HepG2 (cell line): ENCODE data around the gene TMC2. TPM values are rescaled to one million over a fixed set of nuclear protein-coding genes. Genes with fewer than 3 reads are reported as not detected.

Experiments used
- FOXM1 ChIP-seq: sonication (generic); formaldehyde crosslinking; IDR thresholded peaks from 2 replicates; pipeline ENCODE4 v1.5.0; 2020; ENCODE audit warnings: missing genetic modification reagents
- FOXP1 ChIP-seq, 2 experiments: fragments of 450-650 bp in 1 of 2; IDR thresholded peaks; 2 replicates each; pipeline ENCODE4 v1.6.1; 2017 to 2018; ENCODE audit warnings: antibody characterized with exemption in 1 of 2
- HMGA1 ChIP-seq: sonication (generic); formaldehyde crosslinking; conservative IDR thresholded peaks from 2 replicates; pipeline ENCODE4 v1.4.0; 2020; ENCODE audit warnings: missing genetic modification reagents
- HOMEZ ChIP-seq: IDR thresholded peaks from 2 replicates; pipeline ENCODE4 v1.6.1; 2016; ENCODE audit warnings: low read depth
- HOXA9 ChIP-seq: sonication (generic); formaldehyde crosslinking; IDR thresholded peaks from 2 replicates; pipeline ENCODE4 v1.8.1; 2022; ENCODE audit warnings: missing genetic modification reagents, mild to moderate bottlenecking, moderate library complexity, borderline replicate concordance
- IRX3 ChIP-seq: sonication (generic); formaldehyde crosslinking; IDR thresholded peaks from 2 replicates; pipeline ENCODE4 v1.8.1; 2023; ENCODE audit warnings: mild to moderate bottlenecking, low read depth, missing genetic modification reagents, borderline replicate concordance
- JUND ChIP-seq: sonication (generic); formaldehyde crosslinking; IDR thresholded peaks from 2 replicates; pipeline ENCODE4 v1.8.0; 2022; ENCODE audit warnings: mild to moderate bottlenecking, missing genetic modification reagents
- MAF1 ChIP-seq: sonication (generic); formaldehyde crosslinking; IDR thresholded peaks from 2 replicates; pipeline ENCODE4 v1.5.0; 2020; ENCODE audit warnings: missing genetic modification reagents, borderline replicate concordance
- MAFF ChIP-seq: IDR thresholded peaks from 2 replicates; pipeline ENCODE4 v1.6.1; 2011; ENCODE audit warnings: low read depth, low read length, improper control_type of control experiment
- MAFK ChIP-seq, 2 experiments: IDR thresholded peaks in 1 of 2; conservative IDR thresholded peaks in 1 of 2; 2 replicates each; pipeline ENCODE4 v1.6.1; 2011; ENCODE audit warnings: improper control_type of control experiment in 2 of 2, low read length in 2 of 2
- MYC ChIP-seq: sonication (generic); formaldehyde crosslinking; IDR thresholded peaks from 2 replicates; pipeline ENCODE4 v1.9.0; 2021; ENCODE audit warnings: missing genetic modification reagents, borderline replicate concordance
- RFX1 ChIP-seq: fragments of 450-650 bp; IDR thresholded peaks from 2 replicates; pipeline ENCODE4 v1.6.1; 2017
- RNF2 ChIP-seq: fragments of 450-650 bp; conservative IDR thresholded peaks from 2 replicates; pipeline ENCODE4 v1.6.1; 2016; ENCODE audit warnings: low read depth
- SSRP1 ChIP-seq: IDR thresholded peaks from 2 replicates; pipeline ENCODE4 v1.6.1; 2016; ENCODE audit warnings: control low read depth
- ZBTB21 ChIP-seq: sonication (generic); formaldehyde crosslinking; IDR thresholded peaks from 2 replicates; pipeline ENCODE4 v1.4.0; 2020; ENCODE audit warnings: missing genetic modification reagents
- ZFAT ChIP-seq: sonication (generic); formaldehyde crosslinking; conservative IDR thresholded peaks from 2 replicates; pipeline ENCODE4 v1.8.1; 2023; ENCODE audit warnings: missing genetic modification reagents, inconsistent platforms
- ZNF326 ChIP-seq: sonication (generic); formaldehyde crosslinking; IDR thresholded peaks from 2 replicates; pipeline ENCODE4 v1.4.0; 2020; ENCODE audit warnings: missing genetic modification reagents, borderline replicate concordance
- ZNF44 ChIP-seq: sonication (generic); formaldehyde crosslinking; IDR thresholded peaks from 2 replicates; pipeline ENCODE4 v1.5.1; 2020; ENCODE audit warnings: mild to moderate bottlenecking, missing genetic modification reagents
- ZNF496 ChIP-seq: sonication (generic); formaldehyde crosslinking; IDR thresholded peaks from 2 replicates; pipeline ENCODE4 v1.8.1; 2023; ENCODE audit warnings: mild to moderate bottlenecking, moderate library complexity, missing genetic modification reagents; ENCODE audit not compliant: insufficient replicate concordance
- ZNF749 ChIP-seq: sonication (generic); formaldehyde crosslinking; IDR thresholded peaks from 2 replicates; pipeline ENCODE4 v1.8.0; 2022; ENCODE audit warnings: mild to moderate bottlenecking, missing genetic modification reagents, moderate library complexity, borderline replicate concordance
- ZSCAN31 ChIP-seq: sonication (generic); formaldehyde crosslinking; IDR thresholded peaks from 2 replicates; pipeline ENCODE4 v1.5.0; 2020; ENCODE audit warnings: low read depth, mild to moderate bottlenecking, missing genetic modification reagents
- ZZZ3 ChIP-seq: sonication (generic); formaldehyde crosslinking; IDR thresholded peaks from 2 replicates; pipeline ENCODE4 v1.4.0; 2020; ENCODE audit warnings: missing genetic modification reagents, mild to moderate bottlenecking, borderline replicate concordance
- polyA plus RNA-seq, 8 experiments: library from polyadenylated mRNA; depleted of rRNA in 3 of 8; stranded (reverse) in 7 of 8; unstranded in 1 of 8; fragments of >200 nt; fragmentation: Illumina TruSeq in 4 of 8; extraction: Trizol in 4 of 8; gene quantifications; 2 replicates each; pipeline versions ENCODE4 v1.2.1 to v1.2.3, GENCODE V29; 2011 to 2016; ENCODE audit warnings: low read depth in 4 of 8, missing spikeins in 1 of 8, mixed read lengths in 1 of 8; ENCODE audit not compliant: insufficient read depth in 1 of 8
- total RNA-seq, 5 experiments: library from RNA; depleted of rRNA; stranded (reverse); fragments of >200 nt; fragmentation: Illumina TruSeq; extraction: Trizol; gene quantifications; 2 replicates each; pipeline ENCODE4 v1.2.3, GENCODE V29; 2016; ENCODE audit warnings: low read depth in 1 of 5
- TF ChIP-seq, protein P1 (sequence below): sonication (generic); formaldehyde crosslinking; IDR thresholded peaks from 2 replicates; pipeline ENCODE4 v1.8.0; 2022; ENCODE audit warnings: missing genetic modification reagents, mild to moderate bottlenecking, borderline replicate concordance

The TMC2 gene
- total and polyA plus RNA-seq, 2 of the 13 experiments (the other 11 are each of a cell fraction or from before 2014, with no cell fraction given) = not detected

GRCh38 chr20:2507875-2508630, 28.3 kb upstream of the TMC2 start (continued):
- TF ChIP-seq ZSCAN31 (CRISPR knock-in tag) (peak; percentile 0; the same call in 1 of the 2 replicates), JUND (no peak), ZNF496 (CRISPR knock-in tag) (no peak), ZNF44 (no peak), MAF1 (CRISPR knock-in tag) (no peak), HMGA1 (CRISPR knock-in tag) (no peak), ZFAT (no peak), ZNF326 (CRISPR knock-in tag) (no peak), FOXM1 (CRISPR knock-in tag) (no peak), RNF2 (no peak), HOXA9 (no peak), FOXP1 (IDR thresholded peaks at IDR 0.05) (no peak), FOXP1 (CRISPR knock-in tag; IDR thresholded peaks at IDR 0.05) (no peak), SSRP1 (CRISPR knock-in tag) (no peak), ZBTB21 (CRISPR knock-in tag) (no peak), ZNF749 (0 out of 2 replicates have a peak, but pooled peaks have one; percentile 8), RFX1 (no peak), MAFF (no peak), IRX3 (no peak), ZZZ3 (0 out of 2 replicates have a peak, but pooled peaks have one; percentile 21), MYC (0 out of 2 replicates have a peak, but pooled peaks have one; percentile 24), HOMEZ (CRISPR knock-in tag) (no peak), MAFK (conservative IDR thresholded peaks at IDR 0.05 in 1 of 2, IDR thresholded peaks at IDR 0.05 in 1 of 2; ENCODE audit: low read length in 2 of 2) (no peak)
- TF ChIP-seq, protein P1, sequence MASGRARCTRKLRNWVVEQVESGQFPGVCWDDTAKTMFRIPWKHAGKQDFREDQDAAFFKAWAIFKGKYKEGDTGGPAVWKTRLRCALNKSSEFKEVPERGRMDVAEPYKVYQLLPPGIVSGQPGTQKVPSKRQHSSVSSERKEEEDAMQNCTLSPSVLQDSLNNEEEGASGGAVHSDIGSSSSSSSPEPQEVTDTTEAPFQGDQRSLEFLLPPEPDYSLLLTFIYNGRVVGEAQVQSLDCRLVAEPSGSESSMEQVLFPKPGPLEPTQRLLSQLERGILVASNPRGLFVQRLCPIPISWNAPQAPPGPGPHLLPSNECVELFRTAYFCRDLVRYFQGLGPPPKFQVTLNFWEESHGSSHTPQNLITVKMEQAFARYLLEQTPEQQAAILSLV (CRISPR knock-in tag) = no peak
